Endothelial cell of umbilical vein (primary cell): ENCODE results near the gene EFTUD2. TPM values are rescaled to one million over a fixed set of nuclear protein-coding genes. Genes with fewer than 3 reads are reported as not detected.

Experiments used
- BruUV-seq: library from RNA; stranded (reverse); fragments of 400-500 nt; replicated peaks from 2 replicates; lab custom pipeline; 2021; lab: Mats Ljungman, UMichigan
- CTCF ChIA-PET: fragments of 300-600, 350-600 bp; sonication (Branson Sonifier 250); formaldehyde crosslinking; loops from one replicate; lab custom pipeline; 2021; ENCODE audit warnings: antibody characterized with exemption, inconsistent platforms; lab: Charles Lee
- POLR2A ChIA-PET: fragments of 300-600, 350-600 bp; sonication (Branson Sonifier 250); formaldehyde crosslinking; loops from one replicate; lab custom pipeline; 2021; ENCODE audit warnings: antibody characterized with exemption, inconsistent platforms; lab: Charles Lee
- DNase-seq: peaks from one replicate; pipeline ENCODE4 v3.0.0-alpha.2; 2011; ENCODE audit warnings: low read depth, low spot score
- FAIRE-seq: peaks from 2 replicates; lab custom pipeline; 2011; peaks lifted over from hg19 to GRCh38; lab: Jason Lieb, UNC
- H2AFZ ChIP-seq: 2 replicates; pipeline ENCODE4 v1.6.0; 2012; ENCODE audit warnings: low read depth, low read length, control low read depth, inconsistent platforms
- H3K27ac ChIP-seq: 2 replicates; pipeline ENCODE4 v1.5.1; 2011; ENCODE audit warnings: low read depth, mild to moderate bottlenecking, control low read depth, low read length, moderate library complexity; ENCODE audit not compliant: insufficient read depth
- H3K27me3 ChIP-seq, 2 experiments: 2 replicates each; pipeline versions ENCODE4 v1.6.0 to v1.6.1; 2011; ENCODE audit warnings: low read length in 2 of 2, mixed read lengths in 1 of 2; ENCODE audit not compliant: control insufficient read depth in 2 of 2, insufficient read depth in 2 of 2
- H3K36me3 ChIP-seq, 2 experiments: 2 replicates in 1 of 2; 3 replicates in 1 of 2; pipeline ENCODE4 v1.5.1; 2011; ENCODE audit warnings: low read length in 2 of 2, mild to moderate bottlenecking in 1 of 2, moderate library complexity in 1 of 2; ENCODE audit not compliant: control insufficient read depth in 2 of 2, insufficient read depth in 2 of 2; ENCODE audit errors: extremely low read depth in 1 of 2
- H3K4me1 ChIP-seq: 3 replicates; pipeline ENCODE4 v1.5.1; 2011; ENCODE audit warnings: mild to moderate bottlenecking, low read length; ENCODE audit not compliant: control insufficient read depth, insufficient read depth; ENCODE audit errors: extremely low read depth
- H3K4me2 ChIP-seq: 2 replicates; pipeline ENCODE4 v1.6.1; 2011; ENCODE audit warnings: low read length, control low read depth, mixed read lengths; ENCODE audit not compliant: insufficient read depth
- H3K4me3 ChIP-seq, 3 experiments: fragments of 200-600 bp in 1 of 3; sonication (generic), shearing (Covaris generic) in 1 of 3; replicated peaks in 1 of 3; 2 replicates each; pipeline ENCODE4 v1.5.1; 2011 to 2016; ENCODE audit warnings: control low read depth in 3 of 3, low read length in 3 of 3, mild to moderate bottlenecking in 2 of 3, inconsistent platforms in 1 of 3, low read depth in 1 of 3, moderate library complexity in 1 of 3; ENCODE audit not compliant: insufficient read depth in 1 of 3
- H3K79me2 ChIP-seq: 2 replicates; pipeline ENCODE4 v1.6.0; 2012; ENCODE audit warnings: low read length, inconsistent platforms; ENCODE audit not compliant: control insufficient read depth, insufficient read depth
- H3K9ac ChIP-seq: replicated peaks from 2 replicates; pipeline ENCODE3; 2011; ENCODE audit warnings: low read length, control low read depth; ENCODE audit not compliant: insufficient read depth; ENCODE audit errors: extremely low read depth
- H3K9me1 ChIP-seq: replicated peaks from 3 replicates; pipeline ENCODE4 v1.6.0; 2011; ENCODE audit warnings: mild to moderate bottlenecking, low read length; ENCODE audit not compliant: control insufficient read depth, insufficient read depth; ENCODE audit errors: extremely low read depth
- H3K9me3 ChIP-seq: replicated peaks from 2 replicates; pipeline ENCODE4 v1.5.1; 2012; ENCODE audit warnings: low read length, inconsistent platforms; ENCODE audit not compliant: control insufficient read depth, insufficient read depth
- H4K20me1 ChIP-seq: replicated peaks from 2 replicates; pipeline ENCODE3; 2011; ENCODE audit warnings: mild to moderate bottlenecking, low read length; ENCODE audit not compliant: control insufficient read depth, insufficient read depth; ENCODE audit errors: extremely low read depth
- CTCF ChIP-seq, 2 donors: IDR thresholded peaks; 1 replicate in 1 of 2; 2 replicates in 1 of 2; pipeline ENCODE4 v1.5.1; 2011; ENCODE audit warnings: low read length in 2 of 2, mild to moderate bottlenecking in 2 of 2, moderate library complexity in 2 of 2, control low read depth in 1 of 2, inconsistent platforms in 1 of 2, low read depth in 1 of 2; ENCODE audit not compliant: insufficient read depth in 1 of 2; ENCODE audit errors: extremely low read depth in 1 of 2
- EZH2 ChIP-seq: IDR thresholded peaks from 2 replicates; pipeline ENCODE4 v1.6.1; 2012; ENCODE audit warnings: borderline replicate concordance, low read depth, mild to moderate bottlenecking, moderate library complexity, low read length, inconsistent platforms; ENCODE audit not compliant: severe bottlenecking
- FOS ChIP-seq: IDR thresholded peaks from 2 replicates; pipeline ENCODE4 v1.6.1; 2011; ENCODE audit warnings: mild to moderate bottlenecking, low read length, moderate library complexity, borderline replicate concordance; ENCODE audit not compliant: insufficient read depth
- GATA2 ChIP-seq: IDR thresholded peaks from 2 replicates; pipeline ENCODE4 v1.7.0; 2011; ENCODE audit warnings: low read depth, mild to moderate bottlenecking, moderate library complexity, mixed read lengths, low read length; ENCODE audit not compliant: insufficient read length, insufficient read depth
- JUN ChIP-seq: IDR thresholded peaks from 2 replicates; pipeline ENCODE4 v1.6.1; 2011; ENCODE audit warnings: borderline replicate concordance, low read depth; ENCODE audit not compliant: insufficient read length, insufficient read depth
- MYC ChIP-seq: IDR thresholded peaks from one replicate; pipeline ENCODE4 v1.6.1; 2011; ENCODE audit warnings: mild to moderate bottlenecking, low read depth, low read length
- POLR2AphosphoS5 ChIP-seq: IDR thresholded peaks from 2 replicates; pipeline ENCODE4 v1.6.1; 2012; ENCODE audit warnings: low read depth, mild to moderate bottlenecking, control low read depth, low read length, moderate library complexity; ENCODE audit not compliant: insufficient read depth
- dilution Hi-C: fragments of 300-500 bp; cut with MboI; formaldehyde crosslinking; loops from one replicate; pipeline ENCODE4 v1.15.0; 2019; ENCODE audit warnings: low sequenced_read_pairs; ENCODE audit not compliant: extremely low pct_ligation_motif_present
- intact Hi-C: fragments of 100-400 bp; cut with micrococcal nuclease; formaldehyde crosslinking; loops from one replicate; pipeline ENCODE4 v1.10.0; 2022
- polyA plus RNA-seq, 4 experiments: library from polyadenylated mRNA; depleted of rRNA in 3 of 4; stranded (reverse) in 3 of 4; unstranded in 1 of 4; fragments of >200 nt; gene quantifications; 2 replicates each; pipeline versions ENCODE4 v1.2.1 to v1.2.3, GENCODE V29; 2011 to 2012; ENCODE audit warnings: missing spikeins in 1 of 4
- total RNA-seq: library from RNA; stranded (reverse); gene quantifications from 2 replicates; pipeline ENCODE4 v1.2.3, GENCODE V29; 2021
- TF ChIP-seq, protein P1 (sequence below): IDR thresholded peaks from 2 replicates; pipeline ENCODE4 v1.6.1; 2011; ENCODE audit not compliant: insufficient read depth, insufficient read length

Gene EFTUD2
- total and polyA plus RNA-seq, 2 donors (not counting 3 experiments of a cell fraction or from before 2014, with no cell fraction given): 125 to 170 TPM

- peak overlapping the region; percentile 15 for H2AFZ ChIP-seq
- peak; percentile 88 for DNase-seq
- peak overlapping the region; percentile 54 for H3K27ac ChIP-seq
- ChIA-PET CTCF (interaction anchor here (0.7 to 6.2 kb wide), 12 partner anchors 9 to 234 kb away, joined by 3 to 94 read pairs (median 6); partner anchors contain the start of genes ACBD4 and GFAP), POLR2A (interaction anchor here (1.2 kb wide), 1 partner anchor 119 kb away, joined by 3 read pairs; no protein-coding TSS in a partner anchor)
- no peaks in the 10 kb centered on the region for H3K27me3 ChIP-seq
- peak overlapping the region; percentile 18 for H3K4me2 ChIP-seq
- peak; percentile 96 for FAIRE-seq
- peaks cover 52% of the 10 kb centered on the region for H3K4me1 ChIP-seq
- no peak overlapping the region for H3K4me3 ChIP-seq
- no peak for TF ChIP-seq EZH2
- TF ChIP-seq, protein P1, sequence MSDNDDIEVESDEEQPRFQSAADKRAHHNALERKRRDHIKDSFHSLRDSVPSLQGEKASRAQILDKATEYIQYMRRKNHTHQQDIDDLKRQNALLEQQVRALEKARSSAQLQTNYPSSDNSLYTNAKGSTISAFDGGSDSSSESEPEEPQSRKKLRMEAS: no peak
- no peak for TF ChIP-seq MYC
- TF ChIP-seq POLR2AphosphoS5: no peak
- peak; percentile 50 for TF ChIP-seq JUN
- peak in 1 of 2 donors; percentile 13 for TF ChIP-seq CTCF (IDR thresholded peaks at IDR 0.05; ENCODE audit: extremely low read depth in 1 of 2, insufficient read depth in 1 of 2, low read depth in 1 of 2, low read length in 2 of 2)
- TF ChIP-seq GATA2: no peak
- peak; percentile 75 for TF ChIP-seq FOS
- intact Hi-C loops (loop anchor here (1.0 to 2.0 kb wide), 2 partner anchors 19 to 231 kb away; partner anchors contain the start of gene PLCD3), dilution Hi-C loops (no loop called here)
- H3K9me1 ChIP-seq: no peaks in the 10 kb centered on the region
- H3K9ac ChIP-seq: peak overlapping the region; percentile 1
- H3K36me3 ChIP-seq: no peaks in the 10 kb centered on the region
- no peaks in the 10 kb centered on the region for H4K20me1 ChIP-seq
- H3K79me2 ChIP-seq: peaks cover 25% of the 10 kb centered on the region
- BruUV-seq: no TSS peak
- H3K9me3 ChIP-seq: no peaks in the 10 kb centered on the region
These were observed 2.2 kb upstream of the EFTUD2 start for GRCh38 chr17:44901411-44901921.
